Fibroblast of peridontal ligament (primary cell): ENCODE measurements around the gene NOCT.
A peak's percentile ranks its signal among the peaks of the same experiment; 100 is the strongest.
"Not testable (repeated sequence)": the region's sequence is repeated elsewhere in the genome, so short reads cannot be mapped to it uniquely, and the experiment has no call there.

Experiments used
- DNase-seq: peaks from one replicate; pipeline ENCODE4 v3.0.0-alpha.2; 2010; ENCODE audit errors: extremely low read depth

Gene NOCT, protein sequence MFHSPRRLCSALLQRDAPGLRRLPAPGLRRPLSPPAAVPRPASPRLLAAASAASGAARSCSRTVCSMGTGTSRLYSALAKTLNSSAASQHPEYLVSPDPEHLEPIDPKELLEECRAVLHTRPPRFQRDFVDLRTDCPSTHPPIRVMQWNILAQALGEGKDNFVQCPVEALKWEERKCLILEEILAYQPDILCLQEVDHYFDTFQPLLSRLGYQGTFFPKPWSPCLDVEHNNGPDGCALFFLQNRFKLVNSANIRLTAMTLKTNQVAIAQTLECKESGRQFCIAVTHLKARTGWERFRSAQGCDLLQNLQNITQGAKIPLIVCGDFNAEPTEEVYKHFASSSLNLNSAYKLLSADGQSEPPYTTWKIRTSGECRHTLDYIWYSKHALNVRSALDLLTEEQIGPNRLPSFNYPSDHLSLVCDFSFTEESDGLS

GRCh38 chr4:139015269-139015947 lies at the start of gene NOCT:
NOCT (plus strand) TSS chr4:139015781; CDS start chr4:139015982, 201 bp downstream.
- DNase-seq, result peak; percentile 82

DNA sequence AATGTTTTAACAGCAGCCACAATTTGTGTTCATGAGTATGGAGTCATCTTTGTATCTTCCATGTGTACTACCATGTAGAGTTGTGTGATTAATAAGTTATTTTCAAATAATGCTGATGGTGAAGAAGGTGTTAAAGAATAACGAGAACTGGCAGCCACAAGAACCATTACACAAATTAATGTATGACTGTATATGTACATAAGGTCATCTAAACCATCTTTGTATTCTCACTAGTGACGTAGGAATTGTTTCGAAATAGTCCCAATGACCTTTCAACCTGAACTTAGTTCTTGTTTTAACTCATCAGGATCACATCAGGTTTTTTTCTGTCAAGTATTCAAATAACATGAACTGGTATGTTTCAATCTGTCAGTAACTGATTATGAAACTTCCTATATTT lies 48.3 kb upstream of the NOCT start:
- DNase-seq, result no peak

DNA sequence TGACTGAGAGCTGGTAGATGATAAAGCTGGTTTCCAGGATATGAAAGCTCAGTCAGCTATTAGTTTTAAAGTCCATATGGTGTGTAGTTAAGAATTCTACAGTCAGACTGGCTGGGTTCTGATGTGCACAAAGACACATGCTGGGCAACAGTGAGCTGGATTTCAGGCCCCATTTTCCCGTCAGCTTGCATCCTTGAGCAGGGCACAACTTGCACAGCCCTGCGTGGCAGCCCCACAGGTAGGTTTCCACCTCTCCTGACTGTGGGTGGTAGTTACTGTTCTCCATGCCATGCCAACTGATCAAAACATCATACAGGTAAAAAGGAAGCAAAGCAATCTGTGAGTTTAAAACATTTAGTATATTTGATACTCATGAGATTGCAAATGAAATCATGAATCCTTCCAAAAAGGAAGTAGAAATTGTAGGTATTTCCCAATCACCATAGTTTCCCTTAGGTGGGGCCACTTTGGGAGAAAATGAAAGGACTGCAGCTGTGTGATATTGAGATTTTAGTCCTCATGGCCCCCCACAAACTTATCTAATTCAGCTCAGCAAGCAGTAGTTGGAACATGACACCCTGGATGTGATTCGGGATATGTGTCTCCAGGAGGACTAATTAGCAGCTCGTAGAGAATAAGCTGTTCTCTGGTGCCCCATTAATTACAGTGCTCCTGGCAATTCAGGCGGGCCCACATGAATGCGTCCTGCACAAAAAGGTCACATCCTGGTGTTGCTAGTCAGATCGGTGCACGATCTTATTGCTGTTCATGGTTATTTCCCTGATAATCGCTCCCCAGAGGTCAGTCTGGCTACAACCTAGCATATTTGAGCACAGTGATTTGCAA lies 42.4 kb upstream of the NOCT start:
- DNase-seq, result no peak

DNA sequence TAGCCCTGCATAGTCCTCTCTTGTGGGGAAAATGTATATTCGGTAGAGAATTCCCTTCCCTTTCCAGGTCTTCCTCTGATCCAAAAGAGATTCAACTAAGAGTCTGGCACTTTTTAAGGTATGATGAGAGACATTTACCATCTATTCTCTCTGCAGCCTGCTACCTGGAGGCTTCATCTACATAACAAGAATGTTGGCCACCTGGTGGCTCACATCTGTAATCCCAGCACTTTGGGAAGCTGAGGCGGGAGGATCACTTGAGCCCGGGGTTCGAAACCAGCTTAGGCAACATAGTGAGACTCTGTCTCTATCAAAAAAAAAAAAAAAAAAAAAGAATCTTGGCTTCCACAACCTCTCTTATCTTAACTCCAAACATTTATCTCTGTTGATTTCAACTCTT lies 40.4 kb upstream of the NOCT start:
- DNase-seq, result no peak

DNA sequence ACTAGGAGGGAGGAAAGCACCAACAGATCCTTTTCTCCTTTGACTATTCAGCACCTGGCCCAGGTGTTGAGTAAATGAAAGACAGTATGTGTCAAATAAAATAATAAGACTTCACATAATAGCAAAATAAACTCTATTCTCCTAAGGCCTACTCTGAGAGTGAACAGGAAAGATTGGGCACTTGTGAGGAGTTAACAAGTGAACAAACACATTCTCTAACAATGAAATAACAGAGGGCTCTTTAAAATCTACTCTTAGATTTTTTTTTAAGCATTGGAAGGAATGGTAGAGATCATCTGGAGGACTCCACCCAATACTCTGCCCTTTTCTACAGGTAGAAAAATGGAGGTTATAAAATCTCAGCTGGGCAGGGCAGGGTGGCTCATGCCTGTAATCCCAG lies 39.1 kb upstream of the NOCT start:
- no peak for DNase-seq

GRCh38 chr4:138977524-138977923 lies 38.1 kb upstream of the NOCT start:
- DNase-seq, result no peak

- no peak for DNase-seq
These were observed 37.5 kb upstream of the NOCT start for GRCh38 chr4:138978028-138978585.

GRCh38 chr4:138978600-138978999 lies 37.0 kb upstream of the NOCT start:
- no peak for DNase-seq

DNA sequence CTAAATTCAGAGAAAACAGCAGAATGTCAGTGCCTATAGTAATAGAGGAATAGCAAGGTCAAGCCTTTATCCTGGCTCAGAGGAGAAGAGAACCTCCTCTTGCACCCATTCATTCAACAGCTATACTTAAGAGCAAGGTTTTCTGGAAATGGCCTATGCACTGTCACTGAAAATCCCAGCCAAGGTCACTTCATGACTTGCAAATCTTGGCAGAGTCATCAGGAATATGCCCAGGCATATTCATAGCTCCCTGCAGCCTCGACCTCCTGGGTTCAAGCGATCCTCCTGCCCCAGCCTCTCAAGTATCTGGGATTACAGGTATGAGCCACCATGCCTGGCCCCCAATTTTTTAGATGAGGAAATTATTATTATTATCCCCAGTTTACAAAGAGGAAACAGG lies 35.8 kb upstream of the NOCT start:
- DNase-seq, result no peak

DNA sequence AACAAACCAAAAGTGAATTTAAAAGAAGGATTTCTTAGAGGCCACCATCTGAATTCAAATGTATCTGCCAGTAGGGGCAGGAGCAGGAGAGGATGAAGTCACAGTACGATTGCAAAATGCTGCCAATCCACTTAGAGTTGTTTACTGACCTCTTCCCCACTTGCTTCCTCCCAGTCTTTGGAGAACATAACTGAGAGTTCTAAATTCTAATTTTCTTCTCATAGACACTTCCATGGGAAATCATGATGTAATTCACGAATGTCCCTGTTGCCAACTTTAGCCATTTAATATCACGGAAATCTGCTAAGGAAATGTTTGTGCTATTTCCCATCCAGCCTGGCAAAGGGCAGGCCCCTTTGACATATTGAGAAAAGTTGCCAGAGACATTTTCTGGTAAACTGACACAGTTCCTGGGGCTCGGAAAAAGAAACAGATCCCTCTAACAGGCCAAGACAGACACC lies 33.6 kb upstream of the NOCT start:
- DNase-seq, result peak; percentile 88

DNA sequence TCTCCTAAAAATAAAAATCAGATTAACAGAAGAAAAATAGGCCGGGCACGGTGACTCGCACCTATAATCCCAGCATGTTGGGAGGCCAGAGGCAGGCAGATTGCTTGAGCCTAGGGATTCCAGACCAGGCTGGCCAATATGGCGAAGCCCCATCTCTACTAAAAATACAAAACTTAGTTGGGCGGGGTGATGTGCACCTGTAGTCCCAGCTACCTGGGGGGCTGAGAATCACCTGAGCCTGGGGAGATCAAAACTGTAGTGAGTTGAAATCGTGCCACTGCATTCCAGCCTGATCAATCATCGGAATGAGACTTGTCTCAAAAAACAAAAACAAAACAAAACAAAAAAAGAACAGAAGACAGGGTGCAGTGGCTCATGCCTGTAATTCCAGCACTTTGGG lies 32.8 kb upstream of the NOCT start:
- no peak for DNase-seq

DNA sequence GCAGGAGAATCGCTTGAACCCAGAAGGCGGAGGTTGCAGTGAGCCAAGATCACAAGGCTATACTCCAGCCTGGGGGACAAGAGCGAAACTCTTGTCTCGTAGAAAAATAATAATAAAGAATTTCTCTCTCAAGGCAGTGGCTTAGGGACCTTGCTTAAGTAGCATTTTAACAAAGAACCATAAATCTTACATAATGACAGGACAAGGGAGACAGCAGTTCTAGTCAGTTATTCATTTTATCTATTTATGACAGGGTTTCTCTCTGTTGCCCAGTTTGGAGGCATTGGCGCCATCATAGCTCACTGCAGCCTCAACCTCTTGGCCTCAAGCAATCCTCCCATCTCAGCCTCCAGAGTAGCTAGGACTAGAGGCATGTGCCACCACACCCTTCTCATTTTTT lies 31.9 kb upstream of the NOCT start:
- no peak for DNase-seq

DNA sequence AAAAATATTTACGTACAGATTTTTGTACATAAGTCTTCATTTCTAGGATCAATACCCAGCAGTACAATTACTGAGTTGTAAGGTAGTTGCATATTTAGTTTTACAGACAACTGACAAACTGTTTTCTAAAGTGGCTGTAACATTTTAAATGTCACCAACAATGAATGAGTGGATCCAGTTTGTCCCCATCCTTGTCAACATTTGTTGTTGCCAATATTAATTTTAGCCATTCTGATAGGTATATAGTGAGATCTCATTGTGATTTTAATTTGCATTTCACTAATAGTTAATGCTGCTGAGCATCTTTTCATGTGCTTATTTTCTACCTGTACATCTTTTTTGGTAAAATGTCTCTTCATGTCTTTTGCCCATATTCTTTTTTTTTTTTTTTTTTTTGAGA lies 30.9 kb upstream of the NOCT start:
- DNase-seq, result no peak

DNA sequence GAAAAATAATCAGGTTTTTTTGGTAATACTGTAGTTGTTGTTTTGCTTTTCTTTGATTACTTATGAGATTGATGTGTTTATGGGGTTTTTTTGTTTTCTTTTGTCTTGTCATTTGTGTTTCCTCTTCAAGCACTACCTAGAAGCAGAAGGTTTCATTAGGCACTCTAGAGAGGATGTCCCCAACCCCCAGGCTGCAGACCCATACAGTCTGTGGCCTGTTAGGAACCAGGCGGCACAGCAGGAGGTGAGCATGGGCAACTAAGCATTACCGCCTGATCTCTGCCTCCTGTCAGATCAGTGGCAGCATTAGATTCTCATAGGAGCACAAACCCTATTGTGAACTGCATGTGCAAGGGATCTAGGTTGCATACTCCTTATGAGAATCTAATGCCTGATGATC lies 22.9 kb upstream of the NOCT start:
- DNase-seq, result no peak

DNA sequence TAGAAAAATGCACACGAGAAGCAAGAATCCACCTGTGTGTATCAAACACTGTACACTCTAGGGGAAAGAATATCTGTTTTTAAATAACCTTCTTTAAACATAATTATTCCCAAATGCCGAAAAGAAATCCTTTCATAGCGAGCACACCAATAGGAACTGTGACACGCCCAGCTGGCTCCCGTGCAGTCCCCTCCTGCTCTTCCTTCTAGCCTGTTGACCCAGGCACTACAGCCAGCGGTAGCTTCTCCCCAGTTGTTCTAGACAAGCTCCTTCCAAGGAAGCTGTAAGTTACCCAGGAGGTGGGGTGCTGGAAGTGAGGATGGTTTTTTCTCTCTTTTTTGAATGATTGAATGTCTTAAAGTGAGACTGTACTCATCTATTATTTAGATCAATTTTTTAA lies 19.5 kb upstream of the NOCT start:
- no peak for DNase-seq

- DNase-seq, result no peak
These were observed 15.9 kb upstream of the NOCT start for GRCh38 chr4:138999666-139000065.

GRCh38 chr4:139000134-139000533 lies 15.4 kb upstream of the NOCT start:
- not testable (repeated sequence) for DNase-seq

GRCh38 chr4:139001430-139001829 lies 14.2 kb upstream of the NOCT start:
- DNase-seq, result not testable (repeated sequence)

- not testable (repeated sequence) for DNase-seq
These were observed 11.9 kb upstream of the NOCT start for GRCh38 chr4:139003668-139004067.

DNA sequence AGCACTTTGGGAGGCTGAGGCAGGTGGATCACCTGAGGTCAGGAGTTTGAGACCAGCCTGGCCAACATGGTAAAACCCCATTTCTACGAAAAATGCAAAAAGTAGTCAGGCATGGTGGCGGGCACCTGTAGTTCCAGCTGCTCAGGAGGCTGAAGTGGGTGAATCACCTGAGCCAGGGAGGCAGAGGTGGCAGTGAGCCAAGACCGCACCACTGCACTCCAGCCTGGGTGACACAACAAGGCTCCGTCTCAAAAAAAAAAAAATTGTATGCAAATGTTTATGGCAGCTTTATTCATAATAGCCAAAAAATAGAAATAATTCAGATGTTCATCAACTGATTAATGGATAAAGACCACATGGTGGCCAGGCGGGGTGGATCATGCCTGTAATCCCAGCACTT lies 9.8 kb upstream of the NOCT start:
- no peak for DNase-seq

GRCh38 chr4:139007640-139008039 lies 7.9 kb upstream of the NOCT start:
- DNase-seq, result no peak

DNA sequence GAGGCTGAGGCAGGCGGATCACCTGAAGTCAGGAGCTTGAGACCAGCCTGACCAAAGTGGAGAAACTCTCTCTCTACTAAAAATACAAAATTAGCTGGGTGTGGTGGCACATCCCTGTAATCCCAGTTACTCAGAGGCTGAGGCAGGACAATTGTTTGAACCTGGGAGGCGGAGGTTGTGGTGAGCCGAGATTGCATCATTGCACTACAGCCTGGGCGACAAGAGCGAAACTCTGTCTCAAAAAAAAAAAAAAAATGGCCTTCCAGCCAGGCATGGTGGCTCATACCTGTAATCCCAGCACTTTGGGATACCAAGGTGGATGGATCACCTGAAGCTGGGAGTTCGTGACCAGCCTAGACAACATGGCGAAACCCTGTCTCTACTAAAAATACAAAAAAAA lies 7.3 kb upstream of the NOCT start:
- DNase-seq, result not testable (repeated sequence)
